Naive B cell (primary cell): Measurements from ENCODE around the gene GSS. TPM values are rescaled to one million over a fixed set of nuclear protein-coding genes. Genes with fewer than 3 reads are reported as not detected.

Experiments used
- ATAC-seq, 2 donors: fragments of 150-1000 bp; cut with Tn5 transposase; 2 replicates each; pipeline ENCODE4 v1.10.0; 2021; ENCODE audit warnings: low read depth in 2 of 2, mild to moderate bottlenecking in 2 of 2, moderate library complexity in 2 of 2
- DNase-seq: peaks from one replicate; pipeline ENCODE4 v3.0.0; 2022
- H3K27ac Mint-ChIP-seq, 6 donors: one replicate each; pipeline ENCODE4 v1.8.0; 2020 to 2022; ENCODE audit warnings: mild to moderate bottlenecking in 6 of 6, mixed read lengths in 6 of 6, moderate library complexity in 5 of 6, inconsistent platforms in 2 of 6
- H3K27me3 Mint-ChIP-seq, 3 donors: one replicate each; pipeline ENCODE4 v1.8.0; 2021 to 2022; ENCODE audit warnings: mixed read lengths in 3 of 3, mild to moderate bottlenecking in 1 of 3
- H3K36me3 Mint-ChIP-seq, 2 donors: one replicate each; pipeline ENCODE4 v1.8.0; 2020 to 2022; ENCODE audit warnings: mixed read lengths in 2 of 2, inconsistent platforms in 1 of 2, mild to moderate bottlenecking in 1 of 2
- H3K4me1 Mint-ChIP-seq, 3 donors: one replicate each; pipeline ENCODE4 v1.8.0; 2020 to 2022; ENCODE audit warnings: mixed read lengths in 3 of 3, inconsistent platforms in 1 of 3, mild to moderate bottlenecking in 1 of 3, moderate library complexity in 1 of 3
- H3K4me3 Mint-ChIP-seq, 8 donors: one replicate each; pipeline ENCODE4 v1.8.0; 2020 to 2022; ENCODE audit warnings: mild to moderate bottlenecking in 8 of 8, mixed read lengths in 8 of 8, moderate library complexity in 8 of 8, inconsistent platforms in 2 of 8
- H3K9me3 Mint-ChIP-seq, 7 donors: one replicate each; pipeline ENCODE4 v1.8.0; 2020 to 2022; ENCODE audit warnings: mixed read lengths in 7 of 7, mild to moderate bottlenecking in 5 of 7, inconsistent platforms in 2 of 7, moderate library complexity in 1 of 7
- polyA plus RNA-seq, 6 donors: library from polyadenylated mRNA; unstranded; fragments of 300-500 nt; fragmentation: Illumina TruSeq; gene quantifications; one replicate each; pipeline ENCODE4 v1.2.3, GENCODE V29; 2021; ENCODE audit warnings: low read depth in 6 of 6

The GSS gene
- polyA plus RNA-seq, 6 donors from 2014 or later: 10.5 to 23.8 (median 12.6) TPM

GRCh38 chr20:34956751-34957472 is 1.3 kb upstream of the GSS start:
- no peaks in the 10 kb centered on the region for H3K27me3 Mint-ChIP-seq

GRCh38 chr20:34956041-34956458 is 444 bp upstream of the GSS start:
- peak overlapping the region; percentile 88 to 98 (median 97) for H3K27ac Mint-ChIP-seq
- peak overlapping the region; percentile 87 to 97 (median 96) for H3K4me3 Mint-ChIP-seq
- no peaks in the 10 kb centered on the region for H3K36me3 Mint-ChIP-seq
- peaks cover 0 to 2% (median 0%) of the 10 kb centered on the region in 7 donors for H3K9me3 Mint-ChIP-seq
- peaks cover 21 to 33% (median 29%) of the 10 kb centered on the region in 3 donors for H3K4me1 Mint-ChIP-seq
- DNase-seq: no peak
- ATAC-seq: no peak
- H3K27me3 Mint-ChIP-seq: no peaks in the 10 kb centered on the region

More at GRCh38 chr20:34956751-34957472, 1.3 kb upstream of the GSS start:
- ATAC-seq (no peak), DNase-seq (no peak)
- Mint-ChIP-seq H3K4me3 (peak overlapping the region in 6 of 8 donors; percentile 87 to 96 (median 95)), H3K36me3 (no peaks in the 10 kb centered on the region), H3K9me3 (peaks cover 0 to 2% (median 0%) of the 10 kb centered on the region in 7 donors), H3K27ac (peak overlapping the region in 4 of 6 donors; percentile 6 to 88 (median 58)), H3K4me1 (peaks cover 21 to 33% (median 27%) of the 10 kb centered on the region in 3 donors)

GRCh38 chr20:34954904-34955230 is 739 bp downstream of the GSS start:
- Mint-ChIP-seq H3K9me3 (peaks cover 0 to 2% (median 0%) of the 10 kb centered on the region in 7 donors), H3K27ac (peak overlapping the region; percentile 88 to 98 (median 97)), H3K4me1 (peaks cover 21 to 28% (median 25%) of the 10 kb centered on the region in 3 donors), H3K4me3 (peak overlapping the region; percentile 87 to 97 (median 96)), H3K27me3 (no peaks in the 10 kb centered on the region), H3K36me3 (no peaks in the 10 kb centered on the region)
- DNase-seq: no peak
- ATAC-seq: no peak

GRCh38 chr20:34953960-34954359 is 1.6 kb downstream of the GSS start:
- Mint-ChIP-seq H3K4me1 (peaks cover 21 to 28% (median 25%) of the 10 kb centered on the region in 3 donors), H3K27ac (peak overlapping the region in 1 of 6 donors; percentile 50), H3K36me3 (peaks cover 5 to 7% of the 10 kb centered on the region in 2 donors), H3K4me3 (peak overlapping the region in 2 of 8 donors; percentile 9 to 87), H3K9me3 (peaks cover 0 to 2% (median 0%) of the 10 kb centered on the region in 7 donors), H3K27me3 (no peaks in the 10 kb centered on the region)
- DNase-seq: no peak
- ATAC-seq: no peak

- ATAC-seq: no peak
- no peak for DNase-seq
- H3K27me3 Mint-ChIP-seq: no peaks in the 10 kb centered on the region
- peak overlapping the region in 1 of 6 donors; percentile 6 for H3K27ac Mint-ChIP-seq
- H3K9me3 Mint-ChIP-seq: peaks cover 0 to 2% (median 0%) of the 10 kb centered on the region in 7 donors
- peaks cover 5 to 8% of the 10 kb centered on the region in 2 donors for H3K36me3 Mint-ChIP-seq
- H3K4me3 Mint-ChIP-seq: peak overlapping the region in 1 of 8 donors; percentile 31
- H3K4me1 Mint-ChIP-seq: peaks cover 21 to 28% (median 25%) of the 10 kb centered on the region in 3 donors
Measured at GRCh38 chr20:34952671-34953070, 2.9 kb downstream of the GSS start.

GRCh38 chr20:34951652-34952051 is 4.0 kb downstream of the GSS start:
- Mint-ChIP-seq H3K4me3 (no peak overlapping the region), H3K27me3 (no peaks in the 10 kb centered on the region), H3K4me1 (peaks cover 20 to 25% (median 22%) of the 10 kb centered on the region in 3 donors), H3K9me3 (no peaks in the 10 kb centered on the region), H3K36me3 (peaks cover 5 to 8% of the 10 kb centered on the region in 2 donors), H3K27ac (peak overlapping the region in 1 of 6 donors; percentile 4)
- DNase-seq (no peak), ATAC-seq (no peak)

GRCh38 chr20:34951252-34951651 is 4.4 kb downstream of the GSS start:
- H3K36me3 Mint-ChIP-seq: peaks cover 5 to 8% of the 10 kb centered on the region in 2 donors
- no peaks in the 10 kb centered on the region for H3K9me3 Mint-ChIP-seq
- DNase-seq: no peak
- peaks cover 16 to 21% (median 18%) of the 10 kb centered on the region in 3 donors for H3K4me1 Mint-ChIP-seq
- no peaks in the 10 kb centered on the region for H3K27me3 Mint-ChIP-seq
- H3K27ac Mint-ChIP-seq: no peak overlapping the region
- no peak for ATAC-seq
- H3K4me3 Mint-ChIP-seq: no peak overlapping the region

- H3K4me3 Mint-ChIP-seq: no peak overlapping the region
- H3K4me1 Mint-ChIP-seq: peaks cover 0 to 3% (median 0%) of the 10 kb centered on the region in 3 donors
- H3K27me3 Mint-ChIP-seq: no peaks in the 10 kb centered on the region
- H3K27ac Mint-ChIP-seq: peak overlapping the region in 1 of 6 donors; percentile 50
- no peak for ATAC-seq
- no peak for DNase-seq
- H3K9me3 Mint-ChIP-seq: no peaks in the 10 kb centered on the region
- H3K36me3 Mint-ChIP-seq: peaks cover 5 to 8% of the 10 kb centered on the region in 2 donors
Measured at GRCh38 chr20:34949120-34949519, 6.5 kb downstream of the GSS start.

GRCh38 chr20:34948030-34948429 is 7.6 kb downstream of the GSS start:
- Mint-ChIP-seq H3K4me3 (no peak overlapping the region), H3K9me3 (no peaks in the 10 kb centered on the region), H3K36me3 (peaks cover 5 to 8% of the 10 kb centered on the region in 2 donors), H3K4me1 (peaks cover 0 to 3% (median 0%) of the 10 kb centered on the region in 3 donors), H3K27ac (peak overlapping the region in 1 of 6 donors; percentile 49), H3K27me3 (no peaks in the 10 kb centered on the region)
- DNase-seq (no peak), ATAC-seq (no peak)

- no peaks in the 10 kb centered on the region for H3K27me3 Mint-ChIP-seq
- H3K4me3 Mint-ChIP-seq: no peak overlapping the region
- DNase-seq: no peak
- H3K27ac Mint-ChIP-seq: no peak overlapping the region
- peaks cover 0 to 3% (median 0%) of the 10 kb centered on the region in 3 donors for H3K4me1 Mint-ChIP-seq
- no peak for ATAC-seq
- peaks cover 5 to 8% of the 10 kb centered on the region in 2 donors for H3K36me3 Mint-ChIP-seq
- no peaks in the 10 kb centered on the region for H3K9me3 Mint-ChIP-seq
Measured at GRCh38 chr20:34947336-34947735, 8.3 kb downstream of the GSS start.

- ATAC-seq (no peak), DNase-seq (no peak)
- Mint-ChIP-seq H3K9me3 (no peaks in the 10 kb centered on the region), H3K4me1 (peaks cover 0 to 3% (median 0%) of the 10 kb centered on the region in 3 donors), H3K27ac (no peak overlapping the region), H3K4me3 (no peak overlapping the region), H3K36me3 (peaks cover 5 to 8% of the 10 kb centered on the region in 2 donors), H3K27me3 (no peaks in the 10 kb centered on the region)
Measured at GRCh38 chr20:34946661-34947060, 8.9 kb downstream of the GSS start.

GRCh38 chr20:34945315-34946077 is 10.1 kb downstream of the GSS start:
- DNase-seq (no peak), ATAC-seq (no peak)
- H3K4me3 Mint-ChIP-seq: no peak overlapping the region
- H3K36me3 Mint-ChIP-seq: peaks cover 5 to 8% of the 10 kb centered on the region in 2 donors
- H3K27ac Mint-ChIP-seq: peak overlapping the region in 2 of 6 donors; percentile 69 to 80
- H3K9me3 Mint-ChIP-seq: no peaks in the 10 kb centered on the region
- H3K27me3 Mint-ChIP-seq: no peaks in the 10 kb centered on the region
- H3K4me1 Mint-ChIP-seq: peaks cover 0 to 3% (median 0%) of the 10 kb centered on the region in 3 donors

- Mint-ChIP-seq H3K27ac (no peak overlapping the region), H3K9me3 (no peaks in the 10 kb centered on the region), H3K27me3 (no peaks in the 10 kb centered on the region), H3K4me3 (no peak overlapping the region), H3K4me1 (peaks cover 0 to 3% (median 0%) of the 10 kb centered on the region in 3 donors), H3K36me3 (peaks cover 0 to under 1% of the 10 kb centered on the region in 2 donors)
- ATAC-seq (no peak), DNase-seq (no peak)
Measured at GRCh38 chr20:34943808-34944567, 11.6 kb downstream of the GSS start.
